SH-SY5Y (cell line): ENCODE measurements around the gene ABCF1.

Source experiments
- GATA2 ChIP-seq: IDR thresholded peaks from 2 replicates; pipeline ENCODE4 v1.6.1; 2011; ENCODE audit warnings: mild to moderate bottlenecking, low read depth, low read length
- GATA3 ChIP-seq: IDR thresholded peaks from 2 replicates; pipeline ENCODE4 v1.6.1; 2011; ENCODE audit warnings: low read depth, mild to moderate bottlenecking, low read length, moderate library complexity

- TF ChIP-seq GATA3: no peak
- TF ChIP-seq GATA2: no peak
Observed at GRCh38 chr6:30614843-30615218, 43.6 kb downstream of the ABCF1 start.
